ENCODE data around the gene SNX30. TPM values are rescaled to one million over a fixed set of nuclear protein-coding genes. Genes with fewer than 3 reads are reported as not detected.

SNX30 gene
- total and polyA plus RNA-seq, 4 donors, result 18.1 to 31.8 (median 22.1) TPM

DNA sequence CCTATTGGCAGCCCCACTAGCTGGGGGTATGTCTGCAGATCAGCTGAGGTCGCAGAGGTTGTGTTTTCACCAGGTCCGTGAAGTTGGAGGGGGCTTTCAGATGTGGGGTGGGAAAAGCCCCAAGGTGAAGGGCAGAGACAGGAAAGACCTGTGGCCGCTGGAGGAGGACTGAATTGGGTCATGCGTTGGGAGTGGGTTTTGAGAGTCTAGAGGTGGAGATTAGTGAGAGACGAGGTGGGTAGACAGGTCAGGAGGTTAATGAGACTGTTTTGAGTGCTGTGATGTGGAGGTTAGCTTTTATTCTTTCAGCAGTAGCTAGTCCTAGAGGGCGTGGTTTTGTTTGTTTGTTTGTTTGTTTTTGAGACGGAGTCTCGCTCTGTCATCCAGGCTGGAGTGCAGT is 10.3 kb downstream of the SNX30 start:
- no peaks in the 10 kb centered on the region for H3K27me3 ChIP-seq (ENCODE audit: control insufficient read depth, insufficient read depth, low read length)
- no peak for DNase-seq (ENCODE audit: low read depth in 4 of 6, low spot score in 6 of 6)
- WGBS (ENCODE audit: insufficient coverage), result 81% methylated on average over 8 of the region's 8 CpGs
- no peaks in the 10 kb centered on the region for H3K4me1 ChIP-seq (ENCODE audit: control insufficient read depth, insufficient read depth, low read length)
- H3K36me3 ChIP-seq (ENCODE audit: control insufficient read depth, insufficient read depth, low read length), result no peaks in the 10 kb centered on the region
- no peak overlapping the region for H3K27ac ChIP-seq (ENCODE audit: low read depth, low read length)
- no peaks in the 10 kb centered on the region for H3K9me3 ChIP-seq (ENCODE audit: control insufficient read depth, insufficient read depth, low read length)
- no peak overlapping the region for H3K4me3 ChIP-seq (ENCODE audit: low read depth, low read length)

DNA sequence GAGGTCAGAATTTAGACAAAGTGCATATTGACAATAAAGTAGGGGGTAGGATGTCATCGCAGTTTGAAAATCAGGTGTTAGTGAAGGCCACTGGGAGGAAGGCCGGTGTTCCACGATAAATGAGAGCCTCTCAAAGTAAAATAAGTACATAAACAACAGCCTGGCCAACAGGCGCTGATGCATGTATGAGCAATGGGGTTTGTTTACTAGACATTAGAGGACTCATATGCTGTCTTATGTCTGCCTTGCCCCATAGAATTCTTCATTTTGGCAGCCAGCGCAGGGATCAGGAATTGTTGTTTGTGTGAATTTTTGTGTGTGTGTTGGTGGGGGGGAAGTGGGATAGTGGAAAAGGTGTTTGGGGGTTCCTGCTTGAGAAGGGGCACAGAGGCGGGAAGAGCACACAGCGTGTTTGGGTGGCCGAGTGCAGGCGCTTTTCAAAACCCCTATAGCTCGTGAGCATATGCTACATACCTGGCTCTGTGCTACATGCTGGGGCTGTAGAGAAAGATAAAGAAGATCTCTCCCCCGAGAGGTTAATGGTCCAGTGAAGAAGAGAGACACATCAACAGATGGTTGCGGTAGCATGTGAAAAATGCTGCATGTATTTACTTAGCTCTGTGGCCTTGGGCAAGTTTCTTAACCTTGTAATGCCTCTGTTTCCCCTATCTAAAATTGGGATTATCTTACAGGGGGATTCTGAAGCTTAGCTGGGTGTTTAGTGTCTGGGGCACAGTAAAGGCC is 11.5 kb downstream of the SNX30 start:
- H3K36me3 ChIP-seq (ENCODE audit: control insufficient read depth, insufficient read depth, low read length), result no peaks in the 10 kb centered on the region
- WGBS (ENCODE audit: insufficient coverage), result 80% methylated on average over 2 of the region's 12 CpGs

DNA sequence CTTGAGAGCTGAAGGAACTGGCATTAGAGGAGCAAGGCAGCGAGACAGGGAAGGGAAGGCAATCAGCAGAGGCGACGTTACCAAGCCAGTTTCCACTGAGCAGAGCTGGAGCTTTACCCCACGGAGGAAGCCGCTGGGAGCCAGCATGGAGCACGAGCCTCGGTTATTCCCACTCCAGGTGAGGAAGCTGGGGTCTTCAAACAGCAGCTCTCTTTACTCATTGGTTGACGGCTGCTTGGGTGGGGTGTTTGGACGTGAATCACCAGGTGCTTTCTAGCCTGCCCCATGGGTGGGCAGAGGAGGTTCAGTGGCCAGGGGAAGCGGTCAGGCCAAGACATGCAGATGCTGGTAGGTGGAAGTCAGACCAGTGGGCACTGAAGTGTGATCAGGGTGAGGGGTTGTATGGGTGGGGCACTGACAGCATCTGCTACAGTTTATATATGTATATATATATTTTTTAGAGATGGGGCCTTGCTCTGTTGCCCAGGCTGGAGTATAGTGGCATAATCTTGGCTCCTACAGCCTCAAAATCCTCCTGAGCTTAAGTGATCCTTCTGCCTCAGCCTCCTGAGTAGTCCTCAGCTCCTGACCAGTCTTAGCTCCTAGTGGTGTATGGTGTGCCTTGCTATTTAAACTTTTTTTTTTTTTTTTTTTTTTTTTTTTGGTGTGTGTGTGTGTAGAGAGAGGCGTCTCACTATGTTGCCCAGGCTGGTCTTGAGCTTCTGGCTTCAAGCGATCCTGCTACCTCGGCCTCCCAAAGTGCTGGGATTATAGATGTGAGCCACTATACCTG is 12.4 kb downstream of the SNX30 start:
- no peak overlapping the region for H3K4me3 ChIP-seq (ENCODE audit: low read depth, low read length)
- H3K27ac ChIP-seq (ENCODE audit: low read depth, low read length), result no peak overlapping the region
- no peaks in the 10 kb centered on the region for H3K4me1 ChIP-seq (ENCODE audit: control insufficient read depth, insufficient read depth, low read length)
- H3K36me3 ChIP-seq (ENCODE audit: control insufficient read depth, insufficient read depth, low read length), result no peaks in the 10 kb centered on the region
- no peaks in the 10 kb centered on the region for H3K27me3 ChIP-seq (ENCODE audit: control insufficient read depth, insufficient read depth, low read length)
- H3K9me3 ChIP-seq (ENCODE audit: control insufficient read depth, insufficient read depth, low read length), result no peaks in the 10 kb centered on the region
- no peak for DNase-seq (ENCODE audit: low read depth in 4 of 6, low spot score in 6 of 6)
- 93% methylated on average over 9 of the region's 13 CpGs for WGBS (ENCODE audit: insufficient coverage)

More for the DNA sequence above, 11.5 kb downstream of the SNX30 start:
- Histone ChIP-seq H3K4me3 (ENCODE audit: low read depth, low read length) (no peak overlapping the region), H3K4me1 (ENCODE audit: control insufficient read depth, insufficient read depth, low read length) (no peaks in the 10 kb centered on the region), H3K27me3 (ENCODE audit: control insufficient read depth, insufficient read depth, low read length) (no peaks in the 10 kb centered on the region), H3K27ac (ENCODE audit: low read depth, low read length) (no peak overlapping the region), H3K9me3 (ENCODE audit: control insufficient read depth, insufficient read depth, low read length) (no peaks in the 10 kb centered on the region)
- no peak for DNase-seq (ENCODE audit: low read depth in 4 of 6, low spot score in 6 of 6)

DNA sequence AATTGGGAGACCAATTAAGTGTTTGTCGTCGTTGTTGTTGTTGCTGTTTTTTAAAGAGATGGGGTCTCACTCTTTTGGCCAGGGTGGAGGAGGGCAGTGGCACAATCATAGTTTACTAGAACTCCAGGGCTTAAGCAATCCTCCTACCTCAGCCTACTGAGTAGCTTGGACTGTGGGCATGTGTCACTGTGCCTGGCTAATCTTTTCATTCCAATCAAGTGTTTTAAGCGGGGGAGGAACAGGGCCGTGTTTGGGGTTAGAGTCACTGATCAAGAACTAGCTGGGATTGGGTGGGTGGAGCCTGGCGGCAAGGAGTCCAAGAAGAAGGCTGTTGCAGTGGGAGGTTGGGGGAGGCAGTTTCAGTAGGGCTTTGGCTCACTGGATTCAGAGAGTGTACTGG is 13.8 kb downstream of the SNX30 start:
- Histone ChIP-seq H3K27me3 (ENCODE audit: control insufficient read depth, insufficient read depth, low read length) (no peaks in the 10 kb centered on the region), H3K27ac (ENCODE audit: low read depth, low read length) (no peak overlapping the region), H3K4me3 (ENCODE audit: low read depth, low read length) (no peak overlapping the region), H3K4me1 (ENCODE audit: control insufficient read depth, insufficient read depth, low read length) (no peaks in the 10 kb centered on the region), H3K9me3 (ENCODE audit: control insufficient read depth, insufficient read depth, low read length) (no peaks in the 10 kb centered on the region), H3K36me3 (ENCODE audit: control insufficient read depth, insufficient read depth, low read length) (no peaks in the 10 kb centered on the region)
- WGBS (ENCODE audit: insufficient coverage), result 84% methylated on average over 5 of the region's 5 CpGs
- DNase-seq (ENCODE audit: low read depth in 4 of 6, low spot score in 6 of 6), result no peak

DNA sequence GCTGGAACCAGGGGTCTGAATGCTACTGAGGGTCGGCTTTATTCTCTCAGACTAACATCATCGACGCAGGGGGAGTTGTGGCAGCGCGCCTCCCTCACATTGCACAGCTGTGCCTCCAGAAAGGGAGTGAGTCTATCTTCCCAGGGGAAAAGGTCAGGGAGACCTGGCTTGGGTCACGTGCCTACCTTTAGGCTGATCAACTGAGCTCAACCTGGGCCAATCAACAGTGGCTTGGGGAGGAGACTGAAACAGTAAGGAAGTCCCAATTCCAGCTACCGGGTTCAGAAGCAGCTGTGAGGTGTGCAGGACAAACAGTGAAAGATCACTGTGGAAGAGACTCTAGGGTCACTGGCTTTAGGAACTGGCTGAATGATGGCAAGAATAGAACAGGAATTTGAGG is 14.3 kb downstream of the SNX30 start:
- 68% methylated on average over 5 of the region's 7 CpGs for WGBS (ENCODE audit: insufficient coverage)

DNA sequence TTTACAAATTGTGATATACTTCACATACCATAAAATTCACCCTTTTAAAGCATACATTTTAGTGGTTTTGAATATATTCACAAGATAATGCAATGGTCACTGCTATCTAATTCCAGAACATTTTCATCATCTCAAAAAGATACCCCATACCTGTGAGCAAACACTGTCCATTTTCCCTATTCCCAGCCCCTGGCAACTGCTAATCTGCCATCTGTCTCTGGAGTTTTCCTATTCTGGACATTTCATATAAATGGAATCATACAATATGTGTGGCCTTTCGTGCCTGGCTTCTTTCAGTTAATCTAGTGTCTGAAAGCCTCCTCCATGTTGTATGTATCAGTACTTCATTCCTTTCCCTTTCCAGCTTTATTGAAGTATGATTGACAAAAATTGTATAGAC is 14.7 kb downstream of the SNX30 start:
- no peaks in the 10 kb centered on the region for H3K4me1 ChIP-seq (ENCODE audit: control insufficient read depth, insufficient read depth, low read length)
- no peaks in the 10 kb centered on the region for H3K36me3 ChIP-seq (ENCODE audit: control insufficient read depth, insufficient read depth, low read length)
- H3K27ac ChIP-seq (ENCODE audit: low read depth, low read length), result no peak overlapping the region
- no peak overlapping the region for H3K4me3 ChIP-seq (ENCODE audit: low read depth, low read length)
- H3K27me3 ChIP-seq (ENCODE audit: control insufficient read depth, insufficient read depth, low read length), result no peaks in the 10 kb centered on the region
- no peaks in the 10 kb centered on the region for H3K9me3 ChIP-seq (ENCODE audit: control insufficient read depth, insufficient read depth, low read length)
- no peak for DNase-seq (ENCODE audit: low read depth in 4 of 6, low spot score in 6 of 6)
- no CpG with 5 or more reads among the region's 1 CpG for WGBS (ENCODE audit: insufficient coverage)

More for the DNA sequence above, 14.3 kb downstream of the SNX30 start:
- DNase-seq (ENCODE audit: low read depth in 4 of 6, low spot score in 6 of 6), result no peak
- Histone ChIP-seq H3K27me3 (ENCODE audit: control insufficient read depth, insufficient read depth, low read length) (no peaks in the 10 kb centered on the region), H3K9me3 (ENCODE audit: control insufficient read depth, insufficient read depth, low read length) (no peaks in the 10 kb centered on the region), H3K4me3 (ENCODE audit: low read depth, low read length) (no peak overlapping the region), H3K27ac (ENCODE audit: low read depth, low read length) (no peak overlapping the region), H3K36me3 (ENCODE audit: control insufficient read depth, insufficient read depth, low read length) (no peaks in the 10 kb centered on the region), H3K4me1 (ENCODE audit: control insufficient read depth, insufficient read depth, low read length) (no peaks in the 10 kb centered on the region)

DNA sequence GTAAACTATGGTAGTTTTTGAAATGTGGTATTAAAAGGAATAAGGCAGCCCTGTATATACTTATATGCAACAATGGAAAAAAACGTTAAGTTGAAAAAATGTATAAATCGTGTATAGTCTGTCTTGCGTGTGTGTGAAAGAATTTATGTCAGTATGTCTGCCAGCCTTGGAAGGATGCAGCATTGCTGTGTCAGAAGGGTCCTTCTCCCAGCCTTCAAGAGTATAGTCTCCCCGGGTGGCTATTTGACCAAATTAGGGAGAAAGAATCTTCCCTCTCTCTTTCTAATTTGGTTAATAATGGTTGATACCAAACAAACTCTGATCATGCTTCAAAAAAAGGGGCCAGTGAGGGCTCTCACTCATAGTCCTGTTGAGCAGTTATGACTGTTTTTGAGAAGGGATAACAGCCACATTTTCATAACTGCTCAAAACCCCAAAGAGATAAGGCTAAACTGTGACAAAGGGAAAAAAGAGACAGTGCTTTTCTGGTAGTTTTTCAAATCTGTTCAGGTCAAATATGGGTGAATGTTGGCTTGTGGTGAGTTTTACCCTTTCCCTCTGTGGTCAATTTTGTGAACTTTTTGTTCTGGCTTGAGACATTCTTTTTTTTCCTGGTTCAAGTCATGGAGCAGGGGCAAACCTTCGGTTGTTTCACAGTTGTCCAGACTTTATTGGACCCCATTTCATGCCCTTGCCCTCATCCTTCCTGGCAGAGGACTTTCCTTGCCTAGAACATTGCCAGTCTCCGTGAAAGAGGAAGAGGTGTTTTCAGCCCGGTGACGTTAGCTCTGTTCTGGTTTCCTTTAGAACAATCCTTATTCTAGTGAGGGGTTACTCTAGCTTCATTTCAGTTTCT is 21.0 kb downstream of the SNX30 start:
- no peak for DNase-seq (ENCODE audit: low read depth in 4 of 6, low spot score in 6 of 6)
- Histone ChIP-seq H3K27ac (ENCODE audit: low read depth, low read length) (no peak overlapping the region), H3K9me3 (ENCODE audit: control insufficient read depth, insufficient read depth, low read length) (no peaks in the 10 kb centered on the region), H3K4me3 (ENCODE audit: low read depth, low read length) (no peak overlapping the region), H3K36me3 (ENCODE audit: control insufficient read depth, insufficient read depth, low read length) (no peaks in the 10 kb centered on the region), H3K27me3 (ENCODE audit: control insufficient read depth, insufficient read depth, low read length) (no peaks in the 10 kb centered on the region), H3K4me1 (ENCODE audit: control insufficient read depth, insufficient read depth, low read length) (no peaks in the 10 kb centered on the region)
- 100% methylated on average over 1 of the region's 8 CpGs for WGBS (ENCODE audit: insufficient coverage)

DNA sequence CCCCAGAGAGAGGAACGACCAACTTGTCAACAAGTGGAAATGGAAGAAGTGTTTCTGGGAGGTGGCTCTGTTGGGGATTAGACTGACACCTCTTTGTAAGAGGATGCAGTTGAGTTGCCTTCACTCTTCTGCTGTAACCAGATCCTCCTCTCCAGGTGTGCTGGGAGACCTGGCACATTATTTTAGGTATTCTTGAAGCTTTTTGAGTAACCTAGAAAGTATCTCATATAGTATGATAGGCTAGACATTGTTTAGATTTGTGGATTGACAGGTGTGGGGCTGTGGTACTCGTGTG is 21.6 kb downstream of the SNX30 start:
- no peak for DNase-seq (ENCODE audit: low read depth in 4 of 6, low spot score in 6 of 6)
- H3K4me3 ChIP-seq (ENCODE audit: low read depth, low read length), result no peak overlapping the region
- H3K36me3 ChIP-seq (ENCODE audit: control insufficient read depth, insufficient read depth, low read length), result no peaks in the 10 kb centered on the region
- no peak overlapping the region for H3K27ac ChIP-seq (ENCODE audit: low read depth, low read length)
- no peaks in the 10 kb centered on the region for H3K9me3 ChIP-seq (ENCODE audit: control insufficient read depth, insufficient read depth, low read length)
- no peaks in the 10 kb centered on the region for H3K4me1 ChIP-seq (ENCODE audit: control insufficient read depth, insufficient read depth, low read length)
- WGBS (ENCODE audit: insufficient coverage), result 100% methylated on average over 1 of the region's 2 CpGs
- H3K27me3 ChIP-seq (ENCODE audit: control insufficient read depth, insufficient read depth, low read length), result no peaks in the 10 kb centered on the region

DNA sequence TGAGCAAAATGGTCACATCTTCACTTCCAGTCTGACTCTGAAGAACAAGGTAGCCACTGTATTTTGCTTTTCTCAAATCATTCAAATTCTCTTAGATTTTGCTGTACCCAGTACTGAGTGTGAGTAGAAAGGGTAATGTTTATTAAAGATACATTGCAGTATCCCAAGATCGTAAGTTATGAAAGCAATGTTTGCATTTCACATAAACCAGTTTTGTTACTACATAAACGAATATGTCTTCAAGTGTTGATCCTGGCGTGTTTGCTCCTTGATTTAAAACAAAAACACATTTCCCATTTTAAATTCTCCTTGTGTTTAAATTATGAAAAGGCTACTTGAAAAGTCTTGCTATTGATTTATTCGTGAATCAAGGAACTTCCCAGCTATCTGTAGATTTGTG is 22.0 kb downstream of the SNX30 start:
- Histone ChIP-seq H3K4me3 (ENCODE audit: low read depth, low read length) (no peak overlapping the region), H3K27me3 (ENCODE audit: control insufficient read depth, insufficient read depth, low read length) (no peaks in the 10 kb centered on the region), H3K9me3 (ENCODE audit: control insufficient read depth, insufficient read depth, low read length) (no peaks in the 10 kb centered on the region), H3K36me3 (ENCODE audit: control insufficient read depth, insufficient read depth, low read length) (no peaks in the 10 kb centered on the region), H3K4me1 (ENCODE audit: control insufficient read depth, insufficient read depth, low read length) (no peaks in the 10 kb centered on the region), H3K27ac (ENCODE audit: low read depth, low read length) (no peak overlapping the region)
- no peak for DNase-seq (ENCODE audit: low read depth in 4 of 6, low spot score in 6 of 6)
- WGBS (ENCODE audit: insufficient coverage), result no CpG with 5 or more reads among the region's 4 CpGs

Data from spinal cord (tissue), 10 donors.